H1 (cell line): ENCODE data around the gene WDFY4.

Experiments
- CEBPB ChIP-seq: IDR thresholded peaks from 2 replicates; pipeline ENCODE4 v1.6.1; 2012; ENCODE audit warnings: low read depth, low read length
- CHD1 ChIP-seq: IDR thresholded peaks from 2 replicates; pipeline ENCODE4 v1.6.1; 2012; ENCODE audit warnings: low read depth, low read length, improper control_type of control experiment
- CHD2 ChIP-seq: IDR thresholded peaks from 2 replicates; pipeline ENCODE4 v1.6.1; 2012; ENCODE audit warnings: low read length, improper control_type of control experiment
- EZH2 ChIP-seq: fragments of 200-600 bp; sonication (generic); IDR thresholded peaks from 2 replicates; pipeline ENCODE4 v1.7.1; 2012; ENCODE audit warnings: low read depth, mild to moderate bottlenecking, moderate library complexity, low read length, inconsistent platforms; ENCODE audit not compliant: severe bottlenecking
- JUND ChIP-seq: IDR thresholded peaks from 2 replicates; pipeline ENCODE4 v1.6.1; 2011; ENCODE audit warnings: mild to moderate bottlenecking, improper control_type of control experiment, low read length
- RAD21 ChIP-seq, 2 experiments: IDR thresholded peaks in 1 of 2; conservative IDR thresholded peaks in 1 of 2; 2 replicates each; pipeline ENCODE4 v1.6.1; 2011; ENCODE audit warnings: low read depth in 2 of 2, low read length in 2 of 2, improper control_type of control experiment in 1 of 2, inconsistent platforms in 1 of 2, mild to moderate bottlenecking in 1 of 2, moderate library complexity in 1 of 2
- RXRA ChIP-seq: IDR thresholded peaks from 2 replicates; pipeline ENCODE4 v1.6.1; 2011; ENCODE audit warnings: low read depth, mild to moderate bottlenecking, low read length, moderate library complexity; ENCODE audit not compliant: insufficient read depth
- SRF ChIP-seq: IDR thresholded peaks from 2 replicates; pipeline ENCODE4 v1.6.1; 2011; ENCODE audit warnings: mild to moderate bottlenecking, low read depth, low read length, moderate library complexity
- TBP ChIP-seq: IDR thresholded peaks from 2 replicates; pipeline ENCODE4 v1.6.1; 2011; ENCODE audit warnings: low read depth, low read length, improper control_type of control experiment
- ZNF274 ChIP-seq: IDR thresholded peaks from 2 replicates; pipeline ENCODE4 v1.7.0; 2012; ENCODE audit warnings: low read length, borderline replicate concordance; ENCODE audit errors: extremely low read depth
- TF ChIP-seq, protein P1 (sequence below), 3 experiments: IDR thresholded peaks; 1 replicate in 2 of 3; 2 replicates in 1 of 3; pipeline versions ENCODE4 v1.5.1 to v1.6.1; 2011; ENCODE audit warnings: low read length in 3 of 3, mild to moderate bottlenecking in 3 of 3, inconsistent platforms in 2 of 3, low read depth in 1 of 3, moderate library complexity in 1 of 3; ENCODE audit not compliant: insufficient read depth in 1 of 3; ENCODE audit errors: control extremely low read depth in 1 of 3

- TF ChIP-seq, protein P1, sequence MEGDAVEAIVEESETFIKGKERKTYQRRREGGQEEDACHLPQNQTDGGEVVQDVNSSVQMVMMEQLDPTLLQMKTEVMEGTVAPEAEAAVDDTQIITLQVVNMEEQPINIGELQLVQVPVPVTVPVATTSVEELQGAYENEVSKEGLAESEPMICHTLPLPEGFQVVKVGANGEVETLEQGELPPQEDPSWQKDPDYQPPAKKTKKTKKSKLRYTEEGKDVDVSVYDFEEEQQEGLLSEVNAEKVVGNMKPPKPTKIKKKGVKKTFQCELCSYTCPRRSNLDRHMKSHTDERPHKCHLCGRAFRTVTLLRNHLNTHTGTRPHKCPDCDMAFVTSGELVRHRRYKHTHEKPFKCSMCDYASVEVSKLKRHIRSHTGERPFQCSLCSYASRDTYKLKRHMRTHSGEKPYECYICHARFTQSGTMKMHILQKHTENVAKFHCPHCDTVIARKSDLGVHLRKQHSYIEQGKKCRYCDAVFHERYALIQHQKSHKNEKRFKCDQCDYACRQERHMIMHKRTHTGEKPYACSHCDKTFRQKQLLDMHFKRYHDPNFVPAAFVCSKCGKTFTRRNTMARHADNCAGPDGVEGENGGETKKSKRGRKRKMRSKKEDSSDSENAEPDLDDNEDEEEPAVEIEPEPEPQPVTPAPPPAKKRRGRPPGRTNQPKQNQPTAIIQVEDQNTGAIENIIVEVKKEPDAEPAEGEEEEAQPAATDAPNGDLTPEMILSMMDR (IDR thresholded peaks at IDR 0.05; ENCODE audit: control extremely low read depth in 1 of 3, insufficient read depth in 1 of 3, low read depth in 1 of 3, low read length in 3 of 3), result no peak
- TF ChIP-seq EZH2, result no peak
- no peak for TF ChIP-seq SRF
- TF ChIP-seq RAD21 (IDR thresholded peaks at IDR 0.05 in 1 of 2, conservative IDR thresholded peaks at IDR 0.05 in 1 of 2; ENCODE audit: low read depth in 2 of 2, low read length in 2 of 2), result no peak
- no peak for TF ChIP-seq ZNF274
- TF ChIP-seq CHD2, result no peak
- TF ChIP-seq TBP, result no peak
- no peak for TF ChIP-seq RXRA
- no peak for TF ChIP-seq JUND
- no peak for TF ChIP-seq CEBPB
- TF ChIP-seq CHD1, result no peak
Measured at GRCh38 chr10:48731654-48732053, 47.0 kb downstream of the WDFY4 start.
